Mononuclear cell (primary cell): ENCODE measurements around the gene SLC9A1. TPM values are rescaled to one million over a fixed set of nuclear protein-coding genes. Genes with fewer than 3 reads are reported as not detected.

Experiments used
- H3K27me3 ChIP-seq: 2 replicates; pipeline ENCODE4 v1.6.0; 2011; ENCODE audit warnings: low read length, control low read depth; ENCODE audit not compliant: insufficient read depth
- H3K4me1 ChIP-seq: 2 replicates; pipeline ENCODE4 v1.5.1; 2011; ENCODE audit warnings: mild to moderate bottlenecking, low read length, control low read depth; ENCODE audit not compliant: insufficient read depth
- H3K4me3 ChIP-seq: 2 replicates; pipeline ENCODE4 v1.5.1; 2011; ENCODE audit warnings: mild to moderate bottlenecking, low read length, moderate library complexity
- H3K9me3 ChIP-seq: 2 replicates; pipeline ENCODE4 v1.5.1; 2011; ENCODE audit warnings: low read depth, mild to moderate bottlenecking, control low read depth, low read length
- total RNA-seq: library from RNA; depleted of rRNA; stranded (reverse); fragments of >200 nt; gene quantifications from one replicate; pipeline ENCODE4 v1.2.3, GENCODE V29; 2012

Gene SLC9A1
- total RNA-seq, 1 donor, result 6.4 TPM

- H3K4me1 ChIP-seq, result peaks cover 44% of the 10 kb centered on the region
- H3K27me3 ChIP-seq, result no peaks in the 10 kb centered on the region
- H3K9me3 ChIP-seq, result no peaks in the 10 kb centered on the region
- H3K4me3 ChIP-seq, result no peak overlapping the region
These were observed 2.3 kb upstream of the SLC9A1 start for GRCh38 chr1:27157194-27157593.

- Histone ChIP-seq H3K27me3 (no peaks in the 10 kb centered on the region), H3K9me3 (no peaks in the 10 kb centered on the region), H3K4me3 (peak overlapping the region; percentile 82), H3K4me1 (peaks cover 54% of the 10 kb centered on the region)
These were observed 395 bp downstream of the SLC9A1 start for GRCh38 chr1:27154469-27154990.

- H3K9me3 ChIP-seq, result no peaks in the 10 kb centered on the region
- H3K27me3 ChIP-seq, result no peaks in the 10 kb centered on the region
- H3K4me3 ChIP-seq, result peak overlapping the region; percentile 82
- peaks cover 58% of the 10 kb centered on the region for H3K4me1 ChIP-seq
These were observed 982 bp downstream of the SLC9A1 start for GRCh38 chr1:27153927-27154358.

- Histone ChIP-seq H3K4me1 (peaks cover 62% of the 10 kb centered on the region), H3K4me3 (no peak overlapping the region), H3K9me3 (no peaks in the 10 kb centered on the region), H3K27me3 (no peaks in the 10 kb centered on the region)
These were observed 1.4 kb downstream of the SLC9A1 start for GRCh38 chr1:27153549-27153886.

- Histone ChIP-seq H3K4me3 (no peak overlapping the region), H3K4me1 (peaks cover 64% of the 10 kb centered on the region), H3K9me3 (no peaks in the 10 kb centered on the region), H3K27me3 (no peaks in the 10 kb centered on the region)
These were observed 1.9 kb downstream of the SLC9A1 start for GRCh38 chr1:27152829-27153548.

- no peak overlapping the region for H3K4me3 ChIP-seq
- H3K9me3 ChIP-seq, result no peaks in the 10 kb centered on the region
- peaks cover 64% of the 10 kb centered on the region for H3K4me1 ChIP-seq
These were observed 2.7 kb downstream of the SLC9A1 start for GRCh38 chr1:27152004-27152828.

GRCh38 chr1:27150641-27151040 lies 4.3 kb downstream of the SLC9A1 start:
- peaks cover 60% of the 10 kb centered on the region for H3K4me1 ChIP-seq
- no peak overlapping the region for H3K4me3 ChIP-seq
- no peaks in the 10 kb centered on the region for H3K27me3 ChIP-seq
- no peaks in the 10 kb centered on the region for H3K9me3 ChIP-seq

More at GRCh38 chr1:27152004-27152828, 2.7 kb downstream of the SLC9A1 start:
- no peaks in the 10 kb centered on the region for H3K27me3 ChIP-seq

GRCh38 chr1:27150183-27150582 lies 4.7 kb downstream of the SLC9A1 start:
- Histone ChIP-seq H3K4me1 (peaks cover 57% of the 10 kb centered on the region), H3K4me3 (no peak overlapping the region), H3K9me3 (no peaks in the 10 kb centered on the region), H3K27me3 (no peaks in the 10 kb centered on the region)

GRCh38 chr1:27149762-27150113 lies 5.2 kb downstream of the SLC9A1 start:
- Histone ChIP-seq H3K9me3 (no peaks in the 10 kb centered on the region), H3K4me3 (no peak overlapping the region), H3K27me3 (no peaks in the 10 kb centered on the region), H3K4me1 (peaks cover 57% of the 10 kb centered on the region)

GRCh38 chr1:27149084-27149761 lies 5.7 kb downstream of the SLC9A1 start:
- no peaks in the 10 kb centered on the region for H3K27me3 ChIP-seq
- no peaks in the 10 kb centered on the region for H3K9me3 ChIP-seq
- no peak overlapping the region for H3K4me3 ChIP-seq
- H3K4me1 ChIP-seq, result peaks cover 53% of the 10 kb centered on the region

- Histone ChIP-seq H3K4me3 (no peak overlapping the region), H3K4me1 (peaks cover 46% of the 10 kb centered on the region), H3K27me3 (no peaks in the 10 kb centered on the region)
These were observed 6.3 kb downstream of the SLC9A1 start for GRCh38 chr1:27148591-27148990.

GRCh38 chr1:27147842-27148518 lies 6.9 kb downstream of the SLC9A1 start:
- Histone ChIP-seq H3K4me3 (no peak overlapping the region), H3K27me3 (no peaks in the 10 kb centered on the region), H3K4me1 (peaks cover 40% of the 10 kb centered on the region), H3K9me3 (no peaks in the 10 kb centered on the region)

More at GRCh38 chr1:27148591-27148990, 6.3 kb downstream of the SLC9A1 start:
- no peaks in the 10 kb centered on the region for H3K9me3 ChIP-seq

GRCh38 chr1:27145934-27146354 lies 9.0 kb downstream of the SLC9A1 start:
- Histone ChIP-seq H3K27me3 (no peaks in the 10 kb centered on the region), H3K9me3 (no peaks in the 10 kb centered on the region), H3K4me1 (peaks cover 31% of the 10 kb centered on the region), H3K4me3 (no peak overlapping the region)

GRCh38 chr1:27144920-27145661 lies 9.8 kb downstream of the SLC9A1 start:
- H3K9me3 ChIP-seq, result no peaks in the 10 kb centered on the region
- H3K4me1 ChIP-seq, result peaks cover 23% of the 10 kb centered on the region
- no peak overlapping the region for H3K4me3 ChIP-seq
- H3K27me3 ChIP-seq, result no peaks in the 10 kb centered on the region
